ENCODE data around the gene PRKCE.

- TF ChIP-seq CTCF (IDR thresholded peaks at IDR 0.05) = no peak
- no peak for TF ChIP-seq POLR2A (IDR thresholded peaks at IDR 0.05)
Measured at GRCh38 chr2:45750484-45750883, 99.0 kb downstream of the PRKCE start.
